Right cardiac atrium (tissue), 5 donors: ENCODE measurements around the gene VRTN. TPM values are rescaled to one million over a fixed set of nuclear protein-coding genes. Genes with fewer than 3 reads are reported as not detected.
"Not testable (repeated sequence)": the region's sequence is repeated elsewhere in the genome, so short reads cannot be mapped to it uniquely, and the experiment has no call there.

ENCODE experiments used
- ATAC-seq, 2 donors: fragments of 200-7000 bp; cut with Tn5 transposase; one replicate each; pipeline versions ENCODE4 v1.8.0 to v1.9.1; 2020; ENCODE audit warnings: moderate library complexity in 2 of 2, mild to moderate bottlenecking in 1 of 2
- DNase-seq, 3 donors: peaks; one replicate each; pipeline ENCODE4 v3.0.0-alpha.2; 2020
- H3K27ac ChIP-seq: one replicate; pipeline ENCODE4 v1.5.1; 2013; ENCODE audit warnings: mild to moderate bottlenecking, low read length, control low read depth, moderate library complexity
- H3K27me3 ChIP-seq: one replicate; pipeline ENCODE4 v1.6.1; 2013; ENCODE audit not compliant: control insufficient read depth, insufficient read depth
- H3K4me1 ChIP-seq: one replicate; pipeline ENCODE4 v1.6.1; 2013; ENCODE audit warnings: low read length; ENCODE audit not compliant: control insufficient read depth, insufficient read depth
- H3K4me3 ChIP-seq: one replicate; pipeline ENCODE4 v1.5.1; 2013; ENCODE audit warnings: low read length, control low read depth
- H3K9me3 ChIP-seq: one replicate; pipeline ENCODE4 v1.6.1; 2013; ENCODE audit warnings: low read length; ENCODE audit not compliant: control insufficient read depth
- WGBS: extraction: QIAGEN DNeasy Blood & Tissue Kit; methylation state at CpG from one replicate; pipeline ENCODE4 v1.1.7; 2013; 5-methylcytosine and 5-hydroxymethylcytosine counted together
- intact Hi-C, 4 donors: fragments of 100-400 bp; cut with DNase I; formaldehyde crosslinking; loops; one replicate each; pipeline versions ENCODE4 v1.11.0 to v1.14.0; 2022 to 2023
- polyA plus RNA-seq: library from polyadenylated mRNA; stranded (reverse); fragments of 200-250 nt; gene quantifications from one replicate; pipeline ENCODE4 v1.2.3, GENCODE V29; 2013
- total RNA-seq, 4 donors: library from RNA; stranded (reverse); fragmentation: NEBNext Ultra II Directional; extraction: Animal tissue kit (Norgen Biotek cat#: 25700); gene quantifications; one replicate each; pipeline ENCODE4 v1.2.1, GENCODE V29; 2021
- donor health status: healthy with polysubstance abuse.
- donor health status: DM: no; HTN: yes; CAD: no.
- donor health status: DM: no; HTN: no; CAD: no.
- donor health status: DM: no; HTN: yes; CAD: no; lungs with severe emphysema.
- donor health status: DM: yes; HTN: yes; CAD: no.

The VRTN gene
- total and polyA plus RNA-seq, 5 donors: not detected

DNA sequence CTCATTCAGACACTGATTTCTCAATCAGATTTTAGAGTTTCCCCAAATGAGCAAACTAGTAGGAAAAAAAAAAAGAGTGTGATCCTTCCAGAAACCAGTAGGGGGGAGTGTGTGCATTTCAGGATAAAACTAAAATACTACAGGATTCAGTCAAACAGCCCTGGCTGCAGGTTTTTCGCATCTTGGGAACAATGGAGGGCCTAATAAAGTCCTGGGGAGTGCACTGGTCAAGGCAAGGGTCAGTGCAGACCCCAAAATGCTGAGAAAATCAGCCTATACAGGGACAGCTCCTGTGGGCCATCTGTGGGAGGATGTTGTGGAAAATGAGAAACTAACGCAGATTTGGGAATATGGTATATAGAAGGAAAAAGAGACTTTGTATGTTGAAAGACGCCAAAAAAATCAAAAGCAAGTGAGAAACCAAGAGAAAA lies 23.3 kb upstream of the VRTN start:
- Histone ChIP-seq H3K9me3 (no peaks in the 10 kb centered on the region), H3K4me1 (no peaks in the 10 kb centered on the region), H3K27me3 (no peaks in the 10 kb centered on the region), H3K4me3 (no peak overlapping the region), H3K27ac (no peak overlapping the region)
- ATAC-seq: no peak
- 63% methylated on average over 3 of the region's 3 CpGs for WGBS
- intact Hi-C loops: no loop called here
- DNase-seq: no peak

DNA sequence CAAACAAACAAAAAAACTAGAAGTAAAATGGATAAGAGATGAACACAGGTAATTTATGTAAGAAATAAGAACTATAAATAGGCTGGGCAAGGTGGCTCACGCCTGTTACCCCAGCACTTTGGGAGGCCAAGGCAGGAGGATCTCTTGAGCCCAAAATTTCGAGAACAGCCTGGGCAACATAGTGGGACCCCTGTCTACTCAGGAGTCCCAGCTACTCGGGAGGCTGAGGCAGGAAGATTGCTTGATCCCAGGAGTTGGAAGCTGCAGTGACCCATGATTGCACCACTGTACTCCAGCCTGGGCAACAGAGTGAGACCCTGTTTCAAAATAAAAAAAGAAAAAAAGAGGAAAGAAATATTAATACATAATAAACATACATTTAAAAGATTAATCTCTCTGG lies 22.8 kb upstream of the VRTN start:
- Histone ChIP-seq H3K9me3 (no peaks in the 10 kb centered on the region), H3K27me3 (no peaks in the 10 kb centered on the region), H3K4me1 (no peaks in the 10 kb centered on the region), H3K4me3 (no peak overlapping the region), H3K27ac (no peak overlapping the region)
- intact Hi-C loops: no loop called here
- DNase-seq (no peak), ATAC-seq (no peak)
- WGBS: 80% methylated on average over 3 of the region's 3 CpGs

DNA sequence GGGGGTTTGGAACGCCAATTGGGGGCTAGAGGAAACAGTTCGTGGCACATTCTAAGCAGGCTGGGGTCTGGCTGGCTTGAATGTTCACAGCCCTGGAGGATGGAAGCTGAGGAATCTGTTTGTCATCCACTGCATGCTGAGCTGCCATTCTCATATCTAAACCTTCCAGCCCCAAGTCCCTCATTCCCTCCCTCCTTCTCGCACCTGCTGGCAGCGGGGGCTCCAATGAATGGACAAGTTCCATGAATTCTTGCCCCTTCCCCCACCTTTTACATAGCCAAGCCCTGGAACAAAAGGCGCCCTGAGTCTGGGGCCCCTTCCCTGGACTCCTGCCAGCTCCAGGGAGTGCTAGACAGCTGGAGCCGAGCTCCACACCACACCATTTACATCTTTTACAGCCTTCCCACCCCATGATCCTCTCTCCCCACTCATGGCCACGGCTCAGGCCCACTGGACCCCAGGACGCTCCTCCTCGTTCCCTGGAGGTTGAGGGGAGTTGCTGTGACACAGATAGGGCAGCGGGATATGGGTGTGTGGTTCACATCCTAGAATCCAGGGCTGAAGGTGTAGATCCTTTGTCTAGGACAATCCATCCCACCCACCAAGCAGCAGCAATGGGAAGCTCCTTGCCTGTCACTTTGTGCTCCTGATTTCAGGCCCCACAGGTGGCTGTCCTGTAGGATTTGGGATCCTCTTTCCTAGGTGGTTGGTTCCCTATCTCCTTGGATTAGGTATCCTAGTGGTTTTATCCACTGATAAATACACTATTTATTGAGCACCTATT lies 21.7 kb upstream of the VRTN start:
- 23% methylated on average over 10 of the region's 10 CpGs for WGBS
- H3K27ac ChIP-seq: no peak overlapping the region
- H3K27me3 ChIP-seq: no peaks in the 10 kb centered on the region
- ATAC-seq (no peak), DNase-seq (no peak)
- H3K4me1 ChIP-seq: no peaks in the 10 kb centered on the region
- intact Hi-C loops: no loop called here
- no peak overlapping the region for H3K4me3 ChIP-seq
- no peaks in the 10 kb centered on the region for H3K9me3 ChIP-seq

DNA sequence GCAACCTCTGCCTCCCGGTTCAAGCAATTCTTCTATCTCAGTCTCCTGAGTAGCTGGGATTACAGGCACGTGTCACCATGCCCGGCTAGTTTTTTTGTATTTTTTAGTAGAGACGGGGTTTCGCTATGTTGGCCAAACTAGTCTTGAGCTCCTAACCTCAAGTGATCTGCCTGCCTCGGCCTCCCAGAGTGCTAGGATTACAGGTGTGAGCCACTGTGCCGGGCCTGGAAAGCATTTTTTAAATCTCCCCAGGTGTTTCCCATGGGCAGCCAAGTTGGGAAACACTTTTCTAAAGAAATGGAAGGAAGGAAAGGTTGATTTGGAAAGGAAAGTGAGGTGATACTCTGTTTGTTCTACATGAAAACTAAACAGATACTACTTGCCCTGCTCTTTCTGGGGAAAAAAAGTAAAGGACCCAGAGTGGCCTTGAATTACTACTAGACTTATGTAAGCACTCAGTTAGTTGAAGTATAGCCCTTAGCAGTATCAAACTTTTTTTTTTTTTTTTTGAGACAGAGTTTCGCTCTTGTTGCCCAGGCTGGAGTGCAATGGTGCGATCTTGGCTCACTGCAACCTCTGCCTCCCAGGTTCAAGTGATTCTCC lies 18.2 kb upstream of the VRTN start:
- H3K4me3 ChIP-seq, H3K27ac ChIP-seq, DNase-seq, intact Hi-C loops, ATAC-seq, H3K27me3 ChIP-seq, H3K4me1 ChIP-seq, H3K9me3 ChIP-seq: not testable (repeated sequence)
- WGBS: 73% methylated on average over 9 of the region's 9 CpGs

DNA sequence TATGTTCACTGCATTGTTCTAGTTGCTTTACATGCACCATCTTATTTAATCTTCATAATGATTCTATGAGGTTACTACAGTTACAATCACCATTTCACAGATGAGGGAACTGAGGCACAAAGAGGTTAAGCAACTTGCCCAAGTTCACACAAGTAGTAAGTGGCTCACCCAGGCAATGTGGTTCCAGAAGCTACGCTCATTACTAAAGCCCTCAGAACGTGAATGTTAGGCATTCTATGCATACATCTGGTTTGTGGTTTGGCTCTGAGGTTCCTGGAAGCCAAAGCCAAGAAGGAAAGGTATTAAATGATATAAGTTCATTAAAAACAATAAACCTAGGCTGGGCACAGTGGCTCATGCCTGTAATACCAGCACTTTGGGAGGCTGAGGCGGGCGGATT lies 14.4 kb upstream of the VRTN start:
- intact Hi-C loops: no loop called here
- Histone ChIP-seq H3K27ac (no peak overlapping the region), H3K4me3 (no peak overlapping the region), H3K27me3 (no peaks in the 10 kb centered on the region), H3K9me3 (no peaks in the 10 kb centered on the region), H3K4me1 (no peaks in the 10 kb centered on the region)
- 86% methylated on average over 4 of the region's 4 CpGs for WGBS
- ATAC-seq (no peak), DNase-seq (no peak)

DNA sequence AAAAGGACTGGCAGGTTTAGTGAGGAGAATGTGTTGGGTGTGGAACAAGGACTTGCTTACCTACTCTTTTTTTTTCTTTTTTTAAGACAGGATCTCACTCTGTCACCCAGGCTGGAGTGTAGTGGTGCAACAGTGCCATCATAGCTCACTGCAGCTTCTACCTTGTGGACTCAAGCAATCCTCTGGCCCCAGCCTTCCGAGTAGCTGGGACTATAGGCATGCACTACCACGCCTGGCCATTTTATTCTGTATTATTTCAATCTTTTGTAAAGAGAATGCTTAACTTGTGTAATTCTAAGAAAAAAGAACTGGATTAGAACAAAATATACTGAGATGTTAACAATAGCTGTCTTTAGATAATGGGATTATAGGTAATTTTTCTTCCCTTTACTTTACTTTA lies 1.9 kb upstream of the VRTN start:
- intact Hi-C loops: no loop called here
- no peaks in the 10 kb centered on the region for H3K27me3 ChIP-seq
- no peaks in the 10 kb centered on the region for H3K9me3 ChIP-seq
- H3K4me1 ChIP-seq: no peaks in the 10 kb centered on the region
- WGBS: 69% methylated on average over 2 of the region's 2 CpGs
- H3K4me3 ChIP-seq: no peak overlapping the region
- no peak overlapping the region for H3K27ac ChIP-seq
- ATAC-seq (no peak), DNase-seq (no peak)

DNA sequence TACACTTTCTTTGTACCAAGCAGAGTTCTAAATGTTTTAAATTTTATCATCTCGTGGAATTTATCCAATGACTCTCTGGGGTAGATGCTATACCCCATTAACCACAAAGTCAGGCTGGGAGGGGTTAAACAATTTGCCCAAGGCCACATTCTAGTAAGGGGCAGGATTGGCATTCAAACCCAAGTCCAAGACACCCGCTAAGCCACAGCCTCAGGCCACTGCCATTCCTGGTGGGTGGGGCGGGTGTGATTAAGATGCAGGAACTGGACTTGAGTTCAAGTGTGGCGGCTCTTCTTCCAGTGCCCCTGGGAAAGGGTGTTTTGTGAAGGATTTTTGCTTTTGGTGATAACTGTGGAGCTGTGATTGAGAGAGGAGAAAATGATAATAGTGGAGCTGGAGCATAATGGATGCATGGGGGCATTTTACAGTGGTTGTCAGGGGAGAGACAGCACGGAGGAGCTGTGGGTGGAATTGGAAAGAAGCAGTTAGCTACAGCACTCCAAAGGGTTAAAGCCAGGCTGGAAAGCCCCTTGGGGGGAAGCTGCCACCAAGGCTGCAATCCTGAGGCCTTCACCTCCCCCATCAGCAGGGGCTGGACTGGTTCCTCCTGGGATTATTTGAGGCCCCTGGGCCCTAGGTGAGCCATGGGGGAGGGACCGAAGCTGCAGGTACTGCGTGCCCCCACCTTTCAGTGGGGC lies 1.0 kb upstream of the VRTN start:
- no peak overlapping the region for H3K27ac ChIP-seq
- 64% methylated on average over 7 of the region's 7 CpGs for WGBS
- no peaks in the 10 kb centered on the region for H3K9me3 ChIP-seq
- no peak overlapping the region for H3K4me3 ChIP-seq
- intact Hi-C loops: no loop called here
- H3K4me1 ChIP-seq: no peaks in the 10 kb centered on the region
- DNase-seq (no peak), ATAC-seq (no peak)
- H3K27me3 ChIP-seq: no peaks in the 10 kb centered on the region

DNA sequence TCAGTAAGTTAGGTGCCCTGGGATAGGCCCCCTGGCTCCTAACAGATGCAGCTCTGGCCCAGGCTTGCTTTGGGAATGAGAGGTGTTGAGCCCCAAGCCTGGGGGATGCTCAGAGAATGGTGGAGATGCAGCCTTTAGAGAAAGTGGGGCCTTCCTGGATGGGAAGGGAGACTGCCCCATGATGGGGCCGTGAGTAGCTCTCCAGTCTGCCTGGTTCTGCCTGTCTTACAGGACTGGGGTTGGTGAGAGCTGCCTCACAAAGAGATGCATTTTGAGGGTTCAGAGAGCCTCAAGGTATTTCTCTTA lies 523 bp upstream of the VRTN start:
- H3K9me3 ChIP-seq: no peaks in the 10 kb centered on the region
- no peak overlapping the region for H3K4me3 ChIP-seq
- DNase-seq (no peak), ATAC-seq (no peak)
- H3K27me3 ChIP-seq: no peaks in the 10 kb centered on the region
- 46% methylated on average over 1 of the region's 1 CpG for WGBS
- intact Hi-C loops: no loop called here
- no peaks in the 10 kb centered on the region for H3K4me1 ChIP-seq
- no peak overlapping the region for H3K27ac ChIP-seq

DNA sequence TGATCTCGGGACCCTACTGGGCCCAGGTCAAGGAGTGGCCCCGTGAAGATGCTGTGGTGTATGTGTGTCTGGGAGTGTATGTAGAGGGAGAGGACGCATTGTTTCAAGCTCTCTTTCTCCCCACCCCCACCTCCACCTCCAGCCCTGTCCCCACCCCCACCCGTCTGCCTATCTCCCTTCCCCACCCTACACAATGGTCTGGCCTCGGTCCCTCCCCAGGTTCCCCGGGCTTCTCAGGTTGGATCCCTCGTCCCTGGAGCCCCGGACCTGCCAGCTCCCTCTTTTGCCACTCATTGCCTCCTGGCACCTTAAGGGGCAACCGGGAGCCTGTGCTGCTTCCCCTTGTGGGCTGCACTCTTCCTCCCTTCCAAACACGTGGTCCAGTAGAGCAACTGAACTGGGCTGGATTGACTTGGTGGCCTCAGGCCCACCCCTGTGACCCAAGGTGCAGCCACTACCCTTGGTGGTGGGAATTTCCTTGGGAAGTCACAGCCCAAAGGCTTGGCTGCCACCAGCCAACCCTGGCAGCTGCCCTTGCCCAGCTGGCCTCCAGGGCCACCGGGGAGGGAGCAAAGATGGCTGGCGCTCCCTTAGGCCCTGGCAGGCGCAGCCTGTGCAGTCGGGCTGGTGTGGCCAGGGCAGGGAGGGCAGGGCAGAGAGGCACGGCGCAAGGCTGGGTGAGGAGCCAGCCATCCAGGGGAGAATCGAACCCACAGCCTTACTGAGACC lies 628 bp downstream of the VRTN start:
- Histone ChIP-seq H3K27me3 (no peaks in the 10 kb centered on the region), H3K27ac (no peak overlapping the region), H3K9me3 (no peaks in the 10 kb centered on the region), H3K4me1 (no peaks in the 10 kb centered on the region), H3K4me3 (no peak overlapping the region)
- 51% methylated on average over 17 of the region's 17 CpGs for WGBS
- intact Hi-C loops: no loop called here
- DNase-seq (no peak), ATAC-seq (no peak)

DNA sequence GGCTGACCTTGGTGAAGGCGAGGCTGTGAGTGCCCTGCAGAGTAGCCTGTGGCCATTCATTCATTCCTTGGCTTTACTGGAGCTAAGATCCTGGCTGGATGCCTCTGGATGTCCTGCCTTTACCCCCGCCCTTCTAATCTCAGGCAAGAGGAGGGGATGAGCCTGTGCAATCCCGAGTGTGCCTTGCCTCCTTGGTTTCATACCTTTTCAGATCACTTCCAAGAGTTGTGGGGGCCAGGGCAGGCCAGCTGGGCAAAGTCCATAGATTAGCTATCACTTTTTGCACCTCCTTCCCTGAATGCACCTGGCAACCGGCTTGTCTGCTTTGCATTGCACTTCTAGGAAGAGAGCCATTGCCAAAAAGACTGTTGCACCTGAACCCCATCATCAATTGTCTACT lies 1.5 kb downstream of the VRTN start:
- no peaks in the 10 kb centered on the region for H3K9me3 ChIP-seq
- 45% methylated on average over 4 of the region's 4 CpGs for WGBS
- no peak overlapping the region for H3K27ac ChIP-seq
- DNase-seq (no peak), ATAC-seq (no peak)
- intact Hi-C loops: no loop called here
- H3K27me3 ChIP-seq: no peaks in the 10 kb centered on the region
- H3K4me1 ChIP-seq: no peaks in the 10 kb centered on the region
- no peak overlapping the region for H3K4me3 ChIP-seq
